ENCODE data around the gene C5orf24.

DNA sequence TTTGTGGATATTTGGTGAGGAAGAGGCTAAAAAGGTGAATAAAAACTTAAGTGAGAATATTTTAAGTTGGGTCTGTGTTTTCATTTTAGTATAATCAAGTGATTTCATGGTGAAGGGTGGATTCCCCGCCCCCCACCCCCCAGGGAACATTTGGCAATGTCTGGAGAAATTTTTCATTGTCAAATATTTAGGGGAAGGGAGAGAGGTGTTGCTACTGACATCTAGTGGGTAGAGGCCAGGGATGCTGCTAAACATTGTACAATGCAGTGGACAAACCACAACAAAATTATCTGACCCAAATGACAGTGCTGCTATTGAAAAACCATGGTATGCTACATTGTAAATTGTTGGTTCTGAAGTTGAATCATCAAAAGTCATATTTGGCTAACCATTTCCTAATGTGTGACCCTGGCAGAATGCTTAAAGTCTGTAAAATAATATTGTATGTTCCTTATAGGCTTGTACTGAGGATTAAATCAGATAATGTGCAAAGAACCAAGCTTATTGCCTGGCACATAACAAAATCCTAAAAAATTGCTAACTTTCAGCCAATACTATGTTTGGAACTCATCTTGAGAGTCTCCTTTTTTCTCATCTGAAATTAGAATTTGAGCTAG, 5.6 kb downstream of the C5orf24 start:
- TF ChIP-seq, protein P1, sequence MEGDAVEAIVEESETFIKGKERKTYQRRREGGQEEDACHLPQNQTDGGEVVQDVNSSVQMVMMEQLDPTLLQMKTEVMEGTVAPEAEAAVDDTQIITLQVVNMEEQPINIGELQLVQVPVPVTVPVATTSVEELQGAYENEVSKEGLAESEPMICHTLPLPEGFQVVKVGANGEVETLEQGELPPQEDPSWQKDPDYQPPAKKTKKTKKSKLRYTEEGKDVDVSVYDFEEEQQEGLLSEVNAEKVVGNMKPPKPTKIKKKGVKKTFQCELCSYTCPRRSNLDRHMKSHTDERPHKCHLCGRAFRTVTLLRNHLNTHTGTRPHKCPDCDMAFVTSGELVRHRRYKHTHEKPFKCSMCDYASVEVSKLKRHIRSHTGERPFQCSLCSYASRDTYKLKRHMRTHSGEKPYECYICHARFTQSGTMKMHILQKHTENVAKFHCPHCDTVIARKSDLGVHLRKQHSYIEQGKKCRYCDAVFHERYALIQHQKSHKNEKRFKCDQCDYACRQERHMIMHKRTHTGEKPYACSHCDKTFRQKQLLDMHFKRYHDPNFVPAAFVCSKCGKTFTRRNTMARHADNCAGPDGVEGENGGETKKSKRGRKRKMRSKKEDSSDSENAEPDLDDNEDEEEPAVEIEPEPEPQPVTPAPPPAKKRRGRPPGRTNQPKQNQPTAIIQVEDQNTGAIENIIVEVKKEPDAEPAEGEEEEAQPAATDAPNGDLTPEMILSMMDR (IDR thresholded peaks at IDR 0.05) = no peak
- no peak for TF ChIP-seq POLR2A (IDR thresholded peaks at IDR 0.05)

Measured in testis (tissue), 2 donors.